ENCODE results near the gene DARS1.

Gene DARS1

GRCh38 chr2:135948642-135949355, 36.6 kb downstream of the DARS1 start:
- TF ChIP-seq CTCF (IDR thresholded peaks at IDR 0.05; ENCODE audit: low read length, missing control alignments): no peak
- peak; percentile 66 for DNase-seq (ENCODE audit: low read depth)
- H3K4me3 ChIP-seq (replicated peaks; ENCODE audit: low read depth, low read length): no peak overlapping the region

DNA sequence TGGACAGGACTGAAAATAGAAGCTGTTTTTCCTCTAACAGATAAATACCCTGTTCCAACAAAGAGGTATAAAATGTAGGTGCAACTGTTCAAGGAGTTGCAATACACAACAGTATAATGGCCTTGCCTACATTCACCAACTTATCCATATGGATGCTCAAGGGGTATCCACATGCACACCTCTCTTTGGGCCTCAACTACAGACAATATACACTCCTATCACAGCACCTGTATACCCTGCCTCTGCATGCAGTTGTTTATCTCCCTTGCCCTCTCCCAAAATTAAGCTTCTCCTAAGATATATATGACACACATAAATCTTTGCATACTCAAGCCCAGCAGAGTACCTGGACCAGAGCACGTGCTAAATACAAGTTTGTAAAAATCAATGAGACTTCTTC, 37.3 kb downstream of the DARS1 start:
- no peak for TF ChIP-seq CTCF (IDR thresholded peaks at IDR 0.05; ENCODE audit: low read length, missing control alignments)
- DNase-seq (ENCODE audit: low read depth): no peak

GRCh38 chr2:135947483-135947882, 37.9 kb downstream of the DARS1 start:
- no peak for TF ChIP-seq CTCF (IDR thresholded peaks at IDR 0.05; ENCODE audit: low read length, missing control alignments)
- DNase-seq (ENCODE audit: low read depth): no peak
- H3K4me3 ChIP-seq (replicated peaks; ENCODE audit: low read depth, low read length): no peak overlapping the region

More for the DNA sequence above, 37.3 kb downstream of the DARS1 start:
- H3K4me3 ChIP-seq (replicated peaks; ENCODE audit: low read depth, low read length): no peak overlapping the region

DNA sequence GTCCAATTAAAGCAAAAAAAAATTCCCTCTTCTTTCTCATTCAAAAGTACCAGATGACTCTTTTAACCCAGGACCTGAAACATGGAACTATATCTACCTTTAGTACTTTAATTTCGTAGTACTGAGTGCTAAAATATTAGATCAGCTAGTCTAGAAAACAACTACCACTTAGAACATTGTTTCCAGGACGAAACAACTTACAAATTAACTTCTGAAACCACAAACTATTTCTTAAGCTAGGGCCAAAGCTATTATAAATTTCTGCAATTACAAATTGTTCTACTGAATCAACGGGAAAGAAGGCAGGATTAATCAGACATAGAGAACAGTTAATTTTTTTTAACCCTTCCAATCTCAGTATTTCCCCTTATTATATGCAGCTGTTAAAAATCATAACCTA, 39.9 kb downstream of the DARS1 start:
- no peak for DNase-seq (ENCODE audit: low read depth)
- no peak overlapping the region for H3K4me3 ChIP-seq (replicated peaks; ENCODE audit: low read depth, low read length)
- no peak for TF ChIP-seq CTCF (IDR thresholded peaks at IDR 0.05; ENCODE audit: low read length, missing control alignments)

- H3K4me3 ChIP-seq (replicated peaks; ENCODE audit: low read depth, low read length): no peak overlapping the region
- DNase-seq (ENCODE audit: low read depth): no peak
- TF ChIP-seq CTCF (IDR thresholded peaks at IDR 0.05; ENCODE audit: low read length, missing control alignments): no peak
Observed at GRCh38 chr2:135944625-135945024, 40.8 kb downstream of the DARS1 start.

DNA sequence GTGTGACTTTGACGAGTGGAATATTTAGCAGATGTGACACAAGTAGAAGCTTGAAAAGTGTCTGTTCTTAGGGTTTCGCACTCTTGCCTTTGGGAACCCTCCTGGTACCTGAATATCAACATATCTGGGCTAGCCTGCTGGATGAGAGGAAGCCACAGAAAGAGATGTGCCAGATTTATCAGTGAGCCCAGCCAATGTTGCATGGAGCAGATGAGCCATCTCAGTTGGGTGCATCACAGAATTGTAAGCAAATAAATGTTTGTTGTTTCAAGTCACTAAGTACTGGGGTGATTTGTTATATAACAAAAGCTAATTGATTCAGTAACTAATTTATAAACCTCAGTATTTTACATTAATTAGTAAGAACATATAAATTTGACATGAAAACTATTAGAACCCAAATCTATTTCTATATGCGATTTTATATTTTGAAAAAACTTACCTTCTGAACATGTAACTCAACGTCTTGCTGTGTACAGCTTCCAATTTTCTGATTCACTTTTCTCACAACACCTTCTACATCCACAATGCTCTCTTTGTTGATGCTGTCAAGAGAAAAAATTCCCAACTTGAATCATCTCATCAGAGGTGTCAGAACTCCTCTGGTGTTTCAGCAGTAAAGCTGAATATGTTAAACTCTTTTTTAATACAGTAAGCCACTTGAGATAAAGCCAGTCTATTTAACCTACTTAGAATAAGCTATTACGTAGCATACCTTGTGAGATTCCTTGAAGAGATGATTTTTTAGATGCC, 42.3 kb downstream of the DARS1 start:
- no peak for DNase-seq (ENCODE audit: low read depth)
- no peak overlapping the region for H3K4me3 ChIP-seq (replicated peaks; ENCODE audit: low read depth, low read length)
- TF ChIP-seq CTCF (IDR thresholded peaks at IDR 0.05; ENCODE audit: low read length, missing control alignments): no peak

Data from fibroblast of pulmonary artery (primary cell).